Loucy (cell line): ENCODE measurements around the gene ABLIM2.

Experiments used
- CTCF ChIP-seq: fragments of 200-600 bp; sonication (generic); conservative IDR thresholded peaks from 2 replicates; pipeline ENCODE4 v1.5.1; 2014; ENCODE audit warnings: mild to moderate bottlenecking, antibody characterized with exemption, low read length
- EZH2phosphoT487 ChIP-seq: fragments of 200-600 bp; IDR thresholded peaks from 2 replicates; pipeline ENCODE4 v1.6.1; 2018; ENCODE audit warnings: antibody characterized with exemption, mild to moderate bottlenecking, moderate library complexity, borderline replicate concordance

- TF ChIP-seq CTCF (no peak), EZH2phosphoT487 (no peak)
These were observed 13.6 kb upstream of the ABLIM2 start for GRCh38 chr4:8171984-8172924.
